Natural killer cell treated with Interleukin-12 subunit alpha and Interleukin-12 subunit beta and Interleukin-15 and Interleukin-18, amount 100 ng/mL, for 72 hours (primary cell): Measurements from ENCODE around the gene CITED2. TPM values are rescaled to one million over a fixed set of nuclear protein-coding genes. Genes with fewer than 3 reads are reported as not detected.

Source experiments
- ATAC-seq, 2 donors: fragments of 150-1000 bp; cut with Tn5 transposase in 1 of 2; sonication (Bioruptor Pico), chemical (Tn5 transposase) in 1 of 2; 2 replicates each; pipeline ENCODE4 v1.10.0; 2021
- DNase-seq: peaks from one replicate; pipeline ENCODE4 v3.0.0; 2022; ENCODE audit warnings: low spot score
- H3K27ac Mint-ChIP-seq, 2 donors: 1 replicate in 1 of 2; 2 replicates in 1 of 2; pipeline ENCODE4 v1.8.0; 2022; ENCODE audit warnings: mixed read lengths in 2 of 2, mild to moderate bottlenecking in 1 of 2, moderate library complexity in 1 of 2
- H3K27me3 Mint-ChIP-seq, 2 donors: 1 replicate in 1 of 2; 2 replicates in 1 of 2; pipeline ENCODE4 v1.8.0; 2022; ENCODE audit warnings: mixed read lengths in 2 of 2
- H3K36me3 Mint-ChIP-seq: one replicate; pipeline ENCODE4 v1.8.0; 2022; ENCODE audit warnings: mixed read lengths
- H3K4me1 Mint-ChIP-seq, 2 donors: 1 replicate in 1 of 2; 2 replicates in 1 of 2; pipeline ENCODE4 v1.8.0; 2022; ENCODE audit warnings: low read depth in 2 of 2, mixed read lengths in 2 of 2, mild to moderate bottlenecking in 1 of 2
- H3K4me3 Mint-ChIP-seq: one replicate; pipeline ENCODE4 v1.8.0; 2022; ENCODE audit warnings: mixed read lengths
- H3K9me3 Mint-ChIP-seq: 2 replicates; pipeline ENCODE4 v1.8.0; 2022; ENCODE audit warnings: mixed read lengths
- total RNA-seq, 2 donors: library from RNA; stranded (reverse); gene quantifications; one replicate each; pipeline ENCODE4 v1.2.3, GENCODE V29; 2022

Gene CITED2
- total RNA-seq, 2 donors from 2014 or later: 39.0 to 53.5 TPM

GRCh38 chr6:139325125-139325524 lies 49.3 kb downstream of the CITED2 start:
- peaks cover 10% of the 10 kb centered on the region for H3K9me3 Mint-ChIP-seq
- no peaks in the 10 kb centered on the region for H3K27me3 Mint-ChIP-seq
- ATAC-seq (no peak), DNase-seq (no peak)
- no peak overlapping the region for H3K4me3 Mint-ChIP-seq
- H3K4me1 Mint-ChIP-seq: peaks cover 32 to 37% of the 10 kb centered on the region in 2 donors
- H3K36me3 Mint-ChIP-seq: peaks cover 16% of the 10 kb centered on the region
- H3K27ac Mint-ChIP-seq: peak overlapping the region; percentile 94 to 97

DNA sequence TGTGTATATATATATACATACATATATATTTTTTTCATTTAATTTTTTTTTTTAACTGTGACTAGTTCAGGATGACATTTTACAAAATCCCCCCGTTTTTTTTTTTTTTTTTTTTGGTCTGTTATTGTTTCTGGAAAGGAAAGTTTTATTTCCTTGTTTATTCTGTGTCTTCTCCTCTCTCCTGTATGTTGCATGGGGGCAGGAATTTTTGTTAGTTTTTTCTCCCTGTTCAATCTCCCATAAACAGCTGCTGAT lies 50.2 kb downstream of the CITED2 start:
- peaks cover 16% of the 10 kb centered on the region for H3K36me3 Mint-ChIP-seq
- peaks cover 32 to 37% of the 10 kb centered on the region in 2 donors for H3K4me1 Mint-ChIP-seq
- no peak for ATAC-seq
- H3K4me3 Mint-ChIP-seq: peak overlapping the region; percentile 81
- no peaks in the 10 kb centered on the region for H3K27me3 Mint-ChIP-seq
- peaks cover 10% of the 10 kb centered on the region for H3K9me3 Mint-ChIP-seq
- no peak for DNase-seq
- peak overlapping the region; percentile 94 to 97 for H3K27ac Mint-ChIP-seq

GRCh38 chr6:139323511-139324300 lies 50.7 kb downstream of the CITED2 start:
- peak; percentile 78 for DNase-seq
- Mint-ChIP-seq H3K4me3 (peak overlapping the region; percentile 81), H3K27ac (peak overlapping the region; percentile 94 to 97)

More at GRCh38 chr6:139323511-139324300, 50.7 kb downstream of the CITED2 start:
- H3K9me3 Mint-ChIP-seq: peaks cover 10% of the 10 kb centered on the region
- H3K27me3 Mint-ChIP-seq: no peaks in the 10 kb centered on the region
- peak; percentile 90 to 92 for ATAC-seq
- H3K4me1 Mint-ChIP-seq: peaks cover 32 to 37% of the 10 kb centered on the region in 2 donors
- H3K36me3 Mint-ChIP-seq: peaks cover 16% of the 10 kb centered on the region

Other genes starting within 250 kb of the CITED2 start
- 10 to 100 TPM; 30.3 to 34.5 TPM for gene HECA, start 239.6 kb downstream of the CITED2 start, total RNA-seq
- gene TXLNB, start 82.7 kb downstream of the CITED2 start, total RNA-seq: under 1 TPM in 1 of 2 donors, not detected in 1; 0.05 TPM